NB4 (cell line): ENCODE data around the gene LAMA3.

Source experiments
- POLR2A ChIP-seq: IDR thresholded peaks from 2 replicates; pipeline ENCODE4 v1.6.1; 2011; ENCODE audit warnings: mild to moderate bottlenecking; ENCODE audit not compliant: insufficient read length; ENCODE audit errors: extremely low read depth
- TF ChIP-seq, protein P1 (sequence below): IDR thresholded peaks from one replicate; pipeline ENCODE4 v1.5.1; 2012; ENCODE audit warnings: low read depth, low read length
- TF ChIP-seq, protein P2 (sequence below): IDR thresholded peaks from 2 replicates; pipeline ENCODE4 v1.6.1; 2011; ENCODE audit warnings: low read depth, low read length

DNA sequence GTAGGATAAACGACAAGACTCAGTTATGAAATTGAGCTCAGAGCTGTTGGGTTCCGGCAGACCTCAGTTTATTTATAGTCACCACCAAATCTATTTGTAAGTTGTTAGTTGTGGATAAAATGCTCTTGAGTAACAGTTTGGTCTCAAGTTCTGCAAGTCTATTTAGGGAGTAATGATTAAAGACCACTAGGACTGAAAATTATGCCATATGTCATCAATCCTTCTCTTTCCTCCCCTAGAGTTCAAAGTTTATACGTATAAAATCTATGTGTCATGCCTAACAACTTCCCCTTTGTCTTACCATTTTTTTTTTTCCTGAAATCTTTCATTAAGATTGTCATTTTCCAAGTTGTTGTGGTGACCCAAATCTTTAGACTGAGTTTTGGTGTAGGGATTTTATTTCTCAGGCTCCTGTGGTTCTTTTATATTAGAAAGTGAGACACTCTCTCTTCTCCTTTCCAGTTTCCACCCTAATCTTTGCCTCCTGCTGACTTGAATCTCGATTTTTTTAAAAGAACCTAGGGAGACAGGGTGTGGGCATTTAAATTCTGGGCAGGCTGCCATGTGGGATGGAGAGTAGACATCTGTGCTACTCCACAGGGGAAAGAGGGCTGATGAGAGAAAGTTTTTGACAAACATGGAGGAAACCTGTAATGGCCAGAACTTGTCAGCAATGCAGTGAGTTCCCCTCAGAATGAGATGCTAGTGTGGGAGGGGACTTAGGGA is 51.0 kb downstream of the LAMA3 start:
- TF ChIP-seq, protein P1, sequence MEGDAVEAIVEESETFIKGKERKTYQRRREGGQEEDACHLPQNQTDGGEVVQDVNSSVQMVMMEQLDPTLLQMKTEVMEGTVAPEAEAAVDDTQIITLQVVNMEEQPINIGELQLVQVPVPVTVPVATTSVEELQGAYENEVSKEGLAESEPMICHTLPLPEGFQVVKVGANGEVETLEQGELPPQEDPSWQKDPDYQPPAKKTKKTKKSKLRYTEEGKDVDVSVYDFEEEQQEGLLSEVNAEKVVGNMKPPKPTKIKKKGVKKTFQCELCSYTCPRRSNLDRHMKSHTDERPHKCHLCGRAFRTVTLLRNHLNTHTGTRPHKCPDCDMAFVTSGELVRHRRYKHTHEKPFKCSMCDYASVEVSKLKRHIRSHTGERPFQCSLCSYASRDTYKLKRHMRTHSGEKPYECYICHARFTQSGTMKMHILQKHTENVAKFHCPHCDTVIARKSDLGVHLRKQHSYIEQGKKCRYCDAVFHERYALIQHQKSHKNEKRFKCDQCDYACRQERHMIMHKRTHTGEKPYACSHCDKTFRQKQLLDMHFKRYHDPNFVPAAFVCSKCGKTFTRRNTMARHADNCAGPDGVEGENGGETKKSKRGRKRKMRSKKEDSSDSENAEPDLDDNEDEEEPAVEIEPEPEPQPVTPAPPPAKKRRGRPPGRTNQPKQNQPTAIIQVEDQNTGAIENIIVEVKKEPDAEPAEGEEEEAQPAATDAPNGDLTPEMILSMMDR: no peak
- no peak for TF ChIP-seq POLR2A
- TF ChIP-seq, protein P2, sequence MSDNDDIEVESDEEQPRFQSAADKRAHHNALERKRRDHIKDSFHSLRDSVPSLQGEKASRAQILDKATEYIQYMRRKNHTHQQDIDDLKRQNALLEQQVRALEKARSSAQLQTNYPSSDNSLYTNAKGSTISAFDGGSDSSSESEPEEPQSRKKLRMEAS: no peak
